C4-2B (cell line): ENCODE results near the gene CAPN11.
A peak's percentile ranks its signal among the peaks of the same experiment; 100 is the strongest.

Experiments used
- H3K27ac ChIP-seq: fragments of 450-650 bp; 2 replicates; pipeline ENCODE4 v1.5.1; 2017
- ZFX ChIP-seq: fragments of 450-650 bp; IDR thresholded peaks from 2 replicates; pipeline ENCODE4 v1.6.1; 2017
- TF ChIP-seq, protein P1 (sequence below): fragments of 450-650 bp; conservative IDR thresholded peaks from 2 replicates; pipeline ENCODE4 v1.5.1; 2017; ENCODE audit warnings: mild to moderate bottlenecking

Gene CAPN11

DNA sequence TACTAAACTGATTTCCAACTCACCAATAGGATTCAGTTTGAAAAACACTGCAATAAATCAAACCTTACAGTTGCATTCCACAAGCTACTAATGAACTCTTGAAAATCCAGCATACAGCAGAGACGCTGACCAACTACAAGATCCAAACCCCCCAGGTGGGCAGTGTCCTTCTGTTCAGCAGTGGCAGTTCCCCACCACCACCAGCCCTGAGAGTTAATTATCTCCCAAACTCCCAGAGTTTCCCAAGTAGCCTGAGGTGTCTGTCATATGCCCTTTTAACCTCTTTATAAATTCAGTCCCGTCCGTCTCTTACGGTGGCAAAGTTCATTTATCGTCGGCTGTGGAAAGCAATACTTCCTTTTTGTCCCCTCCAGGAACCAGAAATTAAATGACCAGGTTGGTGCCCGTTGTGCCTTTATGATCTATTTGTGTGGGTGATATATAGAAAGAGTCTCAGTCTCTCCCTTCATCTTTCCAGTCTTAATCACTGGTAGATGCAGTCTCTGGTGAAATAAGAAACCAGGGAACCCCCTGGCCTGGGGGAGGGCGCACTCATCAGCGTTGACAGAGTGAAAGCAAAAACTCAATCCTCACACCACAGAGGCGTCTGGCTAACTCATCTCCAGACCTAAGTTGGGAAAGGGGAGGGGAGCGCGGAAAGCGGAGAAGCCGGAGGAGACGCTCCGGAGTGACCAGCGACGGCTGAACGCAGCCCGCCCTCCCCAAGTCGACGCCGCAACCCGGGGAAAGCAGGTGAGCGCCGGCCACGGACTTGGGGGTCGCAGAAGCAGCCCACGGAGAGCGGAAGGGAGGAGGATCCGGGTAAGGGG, 32.1 kb upstream of the CAPN11 start:
- TF ChIP-seq, protein P1, sequence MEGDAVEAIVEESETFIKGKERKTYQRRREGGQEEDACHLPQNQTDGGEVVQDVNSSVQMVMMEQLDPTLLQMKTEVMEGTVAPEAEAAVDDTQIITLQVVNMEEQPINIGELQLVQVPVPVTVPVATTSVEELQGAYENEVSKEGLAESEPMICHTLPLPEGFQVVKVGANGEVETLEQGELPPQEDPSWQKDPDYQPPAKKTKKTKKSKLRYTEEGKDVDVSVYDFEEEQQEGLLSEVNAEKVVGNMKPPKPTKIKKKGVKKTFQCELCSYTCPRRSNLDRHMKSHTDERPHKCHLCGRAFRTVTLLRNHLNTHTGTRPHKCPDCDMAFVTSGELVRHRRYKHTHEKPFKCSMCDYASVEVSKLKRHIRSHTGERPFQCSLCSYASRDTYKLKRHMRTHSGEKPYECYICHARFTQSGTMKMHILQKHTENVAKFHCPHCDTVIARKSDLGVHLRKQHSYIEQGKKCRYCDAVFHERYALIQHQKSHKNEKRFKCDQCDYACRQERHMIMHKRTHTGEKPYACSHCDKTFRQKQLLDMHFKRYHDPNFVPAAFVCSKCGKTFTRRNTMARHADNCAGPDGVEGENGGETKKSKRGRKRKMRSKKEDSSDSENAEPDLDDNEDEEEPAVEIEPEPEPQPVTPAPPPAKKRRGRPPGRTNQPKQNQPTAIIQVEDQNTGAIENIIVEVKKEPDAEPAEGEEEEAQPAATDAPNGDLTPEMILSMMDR: no peak
- TF ChIP-seq ZFX: no peak
- peak overlapping the region; percentile 93 for H3K27ac ChIP-seq

DNA sequence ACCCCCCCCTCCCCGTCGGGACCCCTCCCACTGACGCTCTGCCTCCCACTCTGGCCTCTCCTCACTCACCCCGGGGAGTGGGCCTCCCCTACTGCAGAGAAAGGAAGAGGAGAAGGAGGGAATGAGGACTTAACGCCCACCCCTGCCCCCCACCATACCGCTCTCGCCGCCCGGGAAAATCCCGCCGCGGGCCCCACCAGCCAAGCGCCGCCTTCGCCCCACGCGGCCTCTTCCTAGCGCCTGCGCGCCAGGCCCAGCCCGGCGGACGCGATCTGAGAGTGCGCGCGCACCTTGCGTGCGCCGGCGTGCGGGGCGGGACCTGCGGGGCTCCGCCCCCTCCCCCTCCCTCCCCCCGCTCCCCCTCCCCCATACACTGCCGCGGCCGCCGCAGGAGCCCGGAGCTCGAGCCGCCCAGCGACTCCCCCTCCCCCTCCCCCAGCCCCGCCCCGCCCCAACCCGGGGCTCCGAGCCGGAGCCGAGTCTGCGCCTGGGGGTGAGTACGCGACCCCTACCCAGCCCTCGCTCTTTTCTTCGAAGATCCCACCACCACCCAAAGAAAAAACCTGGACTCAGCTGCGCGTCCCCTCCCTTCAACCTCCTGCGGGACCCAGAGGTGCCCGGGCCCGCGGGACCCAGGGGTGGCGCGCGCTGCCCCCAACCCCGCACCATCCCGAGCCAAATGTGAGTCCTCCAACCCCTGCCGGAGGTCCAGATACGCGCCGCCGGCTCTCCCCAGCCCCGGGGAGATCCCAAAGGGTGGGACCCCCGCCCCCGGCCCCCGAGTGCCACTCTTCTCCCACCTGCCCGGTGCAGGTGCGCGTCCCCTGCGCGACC, 31.2 kb upstream of the CAPN11 start, which contains the start of the genes MRPL14 and TMEM63B:
Gene MRPL14, minus strand, starts transcription at position 267 of the 834 bp plus-strand sequence. CDS start 10,841 bp downstream, outside the sequence.
Gene TMEM63B, plus strand, starts transcription at position 369 of the 834 bp plus-strand sequence. CDS start 7,031 bp downstream, outside the sequence.
- TF ChIP-seq, protein P1: no peak
- peak; percentile 29; the same call in 1 of the 2 replicates for TF ChIP-seq ZFX
- H3K27ac ChIP-seq: peak within 1 kb of the TSS; percentile 93

DNA sequence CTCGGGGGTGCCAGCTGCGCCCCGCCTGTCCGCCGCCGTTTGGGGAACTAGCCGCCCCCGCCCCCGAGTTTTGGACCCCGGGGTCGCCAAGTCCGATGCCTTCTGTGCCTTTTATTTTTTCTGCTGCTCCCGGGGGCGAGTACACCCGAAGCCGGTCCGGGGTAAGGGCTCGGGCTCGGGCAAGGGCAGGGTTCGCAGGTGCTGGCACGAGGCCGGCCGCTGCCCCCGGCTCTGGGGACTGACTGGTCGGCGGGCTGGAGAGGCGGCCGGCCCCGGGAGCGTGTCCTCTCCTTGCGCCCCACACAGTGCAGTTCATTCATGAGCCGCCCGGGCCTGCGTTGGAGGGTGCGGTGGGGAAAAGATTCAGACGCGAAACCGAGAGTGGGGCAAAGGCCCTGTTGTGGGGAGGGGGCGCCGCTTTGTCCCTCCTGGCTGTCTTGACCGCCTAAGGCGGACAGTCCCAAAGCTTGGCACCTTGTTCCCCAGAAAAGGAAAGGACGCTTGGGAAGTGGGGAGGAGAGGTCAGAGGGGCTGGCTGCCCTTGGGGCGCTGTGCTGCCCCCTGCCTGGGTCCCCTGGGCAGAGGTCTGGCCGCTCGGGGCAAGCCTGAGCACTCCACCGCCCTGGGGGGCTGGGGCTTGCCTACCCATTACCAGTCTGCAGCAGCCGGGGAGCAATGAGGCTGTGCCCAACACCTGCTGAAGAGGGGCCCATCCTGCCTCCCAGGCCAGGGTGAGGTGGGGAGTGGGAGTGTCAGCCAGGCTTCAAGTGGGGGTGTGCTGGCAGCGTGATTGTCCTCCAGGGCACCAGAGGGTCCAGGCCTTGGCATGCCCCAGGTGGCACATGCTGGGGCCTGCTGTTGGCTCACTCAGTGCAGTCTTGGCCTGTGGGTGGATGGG, 30.4 kb upstream of the CAPN11 start:
- TF ChIP-seq, protein P1: no peak; the same call in 1 of the 2 replicates
- TF ChIP-seq ZFX: no peak
- peak overlapping the region; percentile 93 for H3K27ac ChIP-seq

DNA sequence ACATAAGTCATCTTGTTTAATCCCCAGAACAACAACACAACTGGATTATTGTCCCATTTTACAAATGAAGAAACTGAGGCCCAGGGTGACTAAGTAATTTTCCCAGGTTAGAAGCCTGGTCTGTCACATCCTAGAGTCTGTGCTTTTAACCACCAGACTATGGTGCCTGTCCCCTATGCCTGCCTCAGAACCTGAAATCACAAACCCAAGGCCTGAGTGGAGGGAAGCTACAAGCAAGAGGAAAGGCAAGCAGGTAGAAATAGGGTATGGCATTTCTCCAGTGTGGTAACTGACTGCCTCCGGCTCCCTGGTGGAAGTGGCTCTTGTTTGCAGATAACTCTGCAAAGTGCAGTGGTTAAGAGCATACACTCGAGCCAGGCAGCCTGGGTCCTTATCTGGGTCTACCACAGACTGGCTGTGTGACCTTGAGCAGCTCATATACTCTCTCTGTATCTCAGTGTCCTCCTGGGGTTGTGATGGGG, 28.7 kb upstream of the CAPN11 start:
- no peak for TF ChIP-seq ZFX
- TF ChIP-seq, protein P1: no peak
- H3K27ac ChIP-seq: no peak overlapping the region

DNA sequence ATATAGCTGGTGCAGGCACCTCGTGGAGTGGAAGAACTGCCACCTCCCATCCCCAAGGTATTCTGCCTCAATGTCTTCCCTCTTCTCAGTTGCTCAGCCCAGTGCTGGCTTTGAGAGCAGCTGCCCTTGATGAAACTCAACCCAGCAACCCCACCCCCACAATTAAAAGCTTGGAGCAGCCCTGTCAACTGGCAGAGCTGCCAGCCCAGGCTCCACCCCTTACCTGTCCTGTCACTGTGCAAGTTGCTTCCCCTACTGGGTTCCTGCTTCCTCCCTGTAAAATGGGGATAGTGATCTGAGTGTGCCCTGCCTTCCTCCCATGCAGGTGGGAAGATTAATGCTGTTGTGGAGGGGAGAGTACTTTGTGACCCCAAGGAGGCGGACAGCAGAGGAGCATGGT, 26.7 kb upstream of the CAPN11 start:
- TF ChIP-seq ZFX: no peak
- TF ChIP-seq, protein P1: no peak
- peak overlapping the region; percentile 43 for H3K27ac ChIP-seq

DNA sequence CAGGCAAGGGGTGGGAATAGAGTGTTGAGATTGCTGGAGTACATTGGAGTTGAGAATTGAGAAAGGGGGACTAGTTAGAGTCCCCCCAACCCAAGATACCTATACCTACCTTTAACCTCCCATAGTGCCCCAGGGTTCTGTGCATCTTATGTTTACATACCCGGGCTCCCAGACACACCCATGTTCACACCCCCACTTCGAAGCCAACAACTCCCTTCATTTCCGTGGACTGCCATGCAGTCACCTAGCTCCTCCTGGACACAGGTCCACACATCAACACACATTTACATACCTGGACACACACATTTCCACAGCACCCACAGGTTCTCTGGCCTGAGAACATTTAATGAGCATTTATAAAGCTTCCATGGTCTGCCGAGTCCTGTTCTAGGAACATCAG, 26.1 kb upstream of the CAPN11 start:
- TF ChIP-seq, protein P1: no peak
- no peak for TF ChIP-seq ZFX

More for the DNA sequence above, 26.1 kb upstream of the CAPN11 start:
- H3K27ac ChIP-seq: peak overlapping the region; percentile 43
